ENCODE measurements around the gene PDSS2. TPM values are rescaled to one million over a fixed set of nuclear protein-coding genes. Genes with fewer than 3 reads are reported as not detected.

PDSS2 gene
- total RNA-seq, 2 experiments from 2014 or later, result 12.8 to 15.4 TPM

DNA sequence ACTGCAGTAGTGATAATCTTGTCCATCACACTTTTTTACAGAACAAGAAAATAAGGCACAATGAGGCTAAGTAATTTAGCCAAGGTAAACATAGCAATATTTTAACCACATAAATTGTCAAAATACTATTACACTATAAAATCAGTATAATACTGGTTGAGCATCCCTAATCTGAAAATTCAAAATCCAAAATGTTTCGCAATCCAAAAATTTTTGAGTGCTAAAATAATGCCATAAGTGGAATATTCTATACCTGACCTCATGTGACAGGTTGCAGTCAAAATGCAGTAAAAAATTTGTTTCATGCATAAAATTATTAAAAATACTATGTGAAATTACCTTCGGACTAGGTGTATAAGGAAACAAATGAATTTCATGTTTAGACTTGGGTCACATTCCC lies 101.5 kb downstream of the PDSS2 start:
- H3K9me3 Mint-ChIP-seq, result peaks cover 4% of the 10 kb centered on the region
- no peaks in the 10 kb centered on the region for H3K4me1 Mint-ChIP-seq
- POLR2A ChIA-PET, result no interaction called here
- DNase-seq (no peak), ATAC-seq (ENCODE audit: low read depth) (no peak)
- no peak overlapping the region for H3K27ac Mint-ChIP-seq
- peaks cover 13% of the 10 kb centered on the region for H3K36me3 Mint-ChIP-seq
- no peaks in the 10 kb centered on the region for H3K27me3 Mint-ChIP-seq
- H3K4me3 Mint-ChIP-seq, result no peak overlapping the region

DNA sequence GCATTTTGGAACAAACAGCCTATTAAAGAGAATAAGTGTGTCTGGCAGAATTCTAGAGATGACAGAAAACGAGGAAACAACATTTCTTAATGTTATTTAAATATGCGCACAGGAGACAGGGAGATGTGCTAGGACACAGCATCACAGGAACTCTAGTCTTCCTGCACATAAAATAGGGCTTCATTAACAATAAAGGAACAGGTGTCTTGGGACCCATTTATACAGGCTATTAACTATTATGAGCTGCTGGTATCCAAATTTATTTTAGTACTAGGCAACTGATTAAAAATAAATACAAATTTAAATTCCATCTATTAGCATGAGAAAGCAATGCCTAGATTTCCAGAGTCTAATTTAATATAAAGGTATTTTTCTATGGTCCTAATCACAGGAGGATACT lies 102.3 kb downstream of the PDSS2 start:
- Mint-ChIP-seq H3K27me3 (no peaks in the 10 kb centered on the region), H3K9me3 (no peaks in the 10 kb centered on the region), H3K36me3 (peaks cover 6% of the 10 kb centered on the region), H3K4me3 (no peak overlapping the region), H3K27ac (no peak overlapping the region), H3K4me1 (no peaks in the 10 kb centered on the region)
- DNase-seq (no peak), ATAC-seq (ENCODE audit: low read depth) (no peak)
- POLR2A ChIA-PET, result no interaction called here

DNA sequence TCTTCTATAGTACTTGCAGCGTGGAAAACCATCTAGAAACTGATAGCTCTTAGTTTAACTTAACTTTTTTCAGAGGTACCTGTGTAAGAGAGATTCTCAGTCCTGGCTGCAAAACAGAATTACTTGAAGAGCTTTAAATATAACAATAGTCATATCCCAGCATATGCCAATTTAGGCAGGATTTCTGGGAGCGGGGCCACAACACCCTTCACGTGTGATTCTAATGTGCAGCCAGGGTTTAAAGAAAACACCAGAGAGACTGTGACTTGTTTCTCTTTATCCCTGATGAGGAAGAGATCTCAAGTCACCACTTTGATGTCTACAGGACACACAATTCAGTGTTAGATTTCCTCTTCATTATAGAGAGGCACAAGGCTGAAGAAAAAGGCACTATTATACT lies 103.7 kb downstream of the PDSS2 start:
- no peaks in the 10 kb centered on the region for H3K9me3 Mint-ChIP-seq

GRCh38 chr6:107354451-107354850 lies 104.9 kb downstream of the PDSS2 start:
- Mint-ChIP-seq H3K4me1 (no peaks in the 10 kb centered on the region), H3K27me3 (no peaks in the 10 kb centered on the region), H3K9me3 (no peaks in the 10 kb centered on the region), H3K27ac (no peak overlapping the region), H3K4me3 (no peak overlapping the region), H3K36me3 (no peaks in the 10 kb centered on the region)
- DNase-seq, result no peak
- POLR2A ChIA-PET, result no interaction called here
- ATAC-seq (ENCODE audit: low read depth), result no peak

More for the DNA sequence above, 103.7 kb downstream of the PDSS2 start:
- POLR2A ChIA-PET, result no interaction called here
- DNase-seq (no peak), ATAC-seq (ENCODE audit: low read depth) (no peak)
- no peaks in the 10 kb centered on the region for H3K36me3 Mint-ChIP-seq
- no peak overlapping the region for H3K27ac Mint-ChIP-seq
- H3K27me3 Mint-ChIP-seq, result no peaks in the 10 kb centered on the region
- H3K4me1 Mint-ChIP-seq, result no peaks in the 10 kb centered on the region
- H3K4me3 Mint-ChIP-seq, result no peak overlapping the region

DNA sequence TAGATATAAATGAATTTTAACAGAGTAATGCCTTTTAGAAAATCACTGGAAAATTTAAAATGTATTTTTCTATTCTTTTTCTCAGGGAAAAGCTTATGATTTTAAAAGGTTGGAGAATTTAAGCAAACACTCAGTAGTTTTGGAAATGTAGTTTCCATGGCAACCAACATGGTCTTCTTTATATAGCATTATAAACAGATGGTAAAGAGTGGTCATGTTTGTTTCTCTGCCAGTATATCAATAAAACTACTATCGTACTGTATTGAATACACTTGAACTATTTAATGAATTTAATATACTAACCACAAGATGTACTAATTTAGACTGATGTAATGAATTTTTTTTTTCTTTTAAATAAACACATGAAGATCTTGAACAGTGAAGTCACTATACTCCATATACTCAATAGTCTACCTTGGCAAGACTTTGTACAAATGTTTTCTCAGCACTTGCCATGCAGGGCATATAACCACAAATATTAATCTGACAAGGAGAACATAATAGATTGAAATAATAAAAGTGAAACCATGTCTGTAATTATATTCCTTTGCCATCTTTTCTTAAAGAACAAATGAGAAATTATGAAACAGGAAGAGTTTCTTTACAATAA lies 105.5 kb downstream of the PDSS2 start:
- Mint-ChIP-seq H3K27me3 (no peaks in the 10 kb centered on the region), H3K4me3 (no peak overlapping the region), H3K36me3 (no peaks in the 10 kb centered on the region), H3K9me3 (no peaks in the 10 kb centered on the region), H3K27ac (no peak overlapping the region), H3K4me1 (no peaks in the 10 kb centered on the region)
- POLR2A ChIA-PET, result no interaction called here
- ATAC-seq (ENCODE audit: low read depth) (no peak), DNase-seq (no peak)

- Mint-ChIP-seq H3K4me1 (peaks cover 2% of the 10 kb centered on the region), H3K4me3 (no peak overlapping the region), H3K36me3 (no peaks in the 10 kb centered on the region), H3K27ac (no peak overlapping the region), H3K27me3 (no peaks in the 10 kb centered on the region), H3K9me3 (no peaks in the 10 kb centered on the region)
- DNase-seq, result no peak
- POLR2A ChIA-PET, result no interaction called here
- ATAC-seq (ENCODE audit: low read depth), result no peak
These were observed 111.1 kb downstream of the PDSS2 start for GRCh38 chr6:107348224-107348623.

- Mint-ChIP-seq H3K27ac (no peak overlapping the region), H3K4me1 (peaks cover 4% of the 10 kb centered on the region), H3K36me3 (peaks cover 2% of the 10 kb centered on the region), H3K9me3 (no peaks in the 10 kb centered on the region), H3K27me3 (no peaks in the 10 kb centered on the region), H3K4me3 (no peak overlapping the region)
- ATAC-seq (ENCODE audit: low read depth) (no peak), DNase-seq (no peak)
- POLR2A ChIA-PET, result no interaction called here
These were observed 114.0 kb downstream of the PDSS2 start for GRCh38 chr6:107345393-107345792.

GRCh38 chr6:107344981-107345380 lies 114.4 kb downstream of the PDSS2 start:
- ATAC-seq (ENCODE audit: low read depth) (no peak), DNase-seq (no peak)
- Mint-ChIP-seq H3K36me3 (peaks cover 2% of the 10 kb centered on the region), H3K27ac (no peak overlapping the region), H3K27me3 (no peaks in the 10 kb centered on the region), H3K9me3 (no peaks in the 10 kb centered on the region), H3K4me1 (peaks cover 4% of the 10 kb centered on the region), H3K4me3 (no peak overlapping the region)
- POLR2A ChIA-PET, result no interaction called here

- ATAC-seq (ENCODE audit: low read depth) (no peak), DNase-seq (no peak)
- POLR2A ChIA-PET, result no interaction called here
- H3K27ac Mint-ChIP-seq, result no peak overlapping the region
- no peaks in the 10 kb centered on the region for H3K27me3 Mint-ChIP-seq
- peaks cover 4% of the 10 kb centered on the region for H3K4me1 Mint-ChIP-seq
- peaks cover 2% of the 10 kb centered on the region for H3K36me3 Mint-ChIP-seq
- H3K9me3 Mint-ChIP-seq, result no peaks in the 10 kb centered on the region
- no peak overlapping the region for H3K4me3 Mint-ChIP-seq
These were observed 115.0 kb downstream of the PDSS2 start for GRCh38 chr6:107344383-107344782.

GRCh38 chr6:107342144-107342543 lies 117.2 kb downstream of the PDSS2 start:
- no peak overlapping the region for H3K4me3 Mint-ChIP-seq
- ATAC-seq (ENCODE audit: low read depth) (no peak), DNase-seq (no peak)
- POLR2A ChIA-PET, result interaction anchor here (0.6 kb wide), 1 partner anchor 58 kb away, joined by 4 read pairs; no protein-coding TSS in a partner anchor
- no peaks in the 10 kb centered on the region for H3K9me3 Mint-ChIP-seq
- H3K27ac Mint-ChIP-seq, result no peak overlapping the region
- H3K27me3 Mint-ChIP-seq, result no peaks in the 10 kb centered on the region
- peaks cover 4% of the 10 kb centered on the region for H3K4me1 Mint-ChIP-seq
- H3K36me3 Mint-ChIP-seq, result peaks cover 2% of the 10 kb centered on the region

- DNase-seq (no peak), ATAC-seq (ENCODE audit: low read depth) (no peak)
- H3K27me3 Mint-ChIP-seq, result no peaks in the 10 kb centered on the region
- H3K9me3 Mint-ChIP-seq, result no peaks in the 10 kb centered on the region
- H3K4me1 Mint-ChIP-seq, result peaks cover 6% of the 10 kb centered on the region
- no peak overlapping the region for H3K4me3 Mint-ChIP-seq
- H3K36me3 Mint-ChIP-seq, result peaks cover 2% of the 10 kb centered on the region
- H3K27ac Mint-ChIP-seq, result no peak overlapping the region
- POLR2A ChIA-PET, result no interaction called here
These were observed 118.5 kb downstream of the PDSS2 start for GRCh38 chr6:107340881-107341280.

GRCh38 chr6:107337191-107337741 lies 122.1 kb downstream of the PDSS2 start:
- ATAC-seq (ENCODE audit: low read depth), result no peak
- H3K27me3 Mint-ChIP-seq, result no peaks in the 10 kb centered on the region

DNA sequence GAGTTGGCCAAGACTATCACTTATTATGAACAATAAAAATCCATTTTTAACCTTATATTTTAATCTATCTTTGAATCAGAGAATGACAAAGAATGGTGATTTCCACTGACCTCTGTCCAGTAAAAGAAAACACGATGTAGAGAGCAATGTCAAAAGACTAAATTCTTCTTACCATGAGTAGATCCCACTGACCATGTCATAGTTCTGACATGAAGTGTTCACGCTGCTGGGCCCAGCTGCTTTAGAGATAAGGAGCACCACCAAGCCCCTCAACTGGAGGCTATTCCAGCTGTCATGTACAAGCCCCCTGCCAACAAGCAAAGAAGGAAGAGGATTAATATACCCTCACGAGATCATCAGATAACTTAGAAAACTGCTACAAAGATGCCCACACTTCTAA lies 125.3 kb downstream of the PDSS2 start:
- peaks cover 15% of the 10 kb centered on the region for H3K4me1 Mint-ChIP-seq
- DNase-seq, result no peak

More at GRCh38 chr6:107337191-107337741, 122.1 kb downstream of the PDSS2 start:
- no peak for DNase-seq
- H3K36me3 Mint-ChIP-seq, result peaks cover 15% of the 10 kb centered on the region
- POLR2A ChIA-PET, result no interaction called here
- H3K27ac Mint-ChIP-seq, result no peak overlapping the region
- H3K4me3 Mint-ChIP-seq, result no peak overlapping the region
- H3K4me1 Mint-ChIP-seq, result peaks cover 5% of the 10 kb centered on the region
- H3K9me3 Mint-ChIP-seq, result peaks cover 4% of the 10 kb centered on the region

GRCh38 chr6:107333491-107333890 lies 125.9 kb downstream of the PDSS2 start:
- no peak for ATAC-seq (ENCODE audit: low read depth)
- no peak overlapping the region for H3K4me3 Mint-ChIP-seq
- peaks cover 15% of the 10 kb centered on the region for H3K4me1 Mint-ChIP-seq
- no peak overlapping the region for H3K27ac Mint-ChIP-seq
- POLR2A ChIA-PET, result no interaction called here
- no peaks in the 10 kb centered on the region for H3K27me3 Mint-ChIP-seq
- peaks cover 4% of the 10 kb centered on the region for H3K9me3 Mint-ChIP-seq
- no peak for DNase-seq
- peaks cover 19% of the 10 kb centered on the region for H3K36me3 Mint-ChIP-seq

More for the DNA sequence above, 125.3 kb downstream of the PDSS2 start:
- POLR2A ChIA-PET, result no interaction called here
- no peaks in the 10 kb centered on the region for H3K27me3 Mint-ChIP-seq
- no peak overlapping the region for H3K4me3 Mint-ChIP-seq
- ATAC-seq (ENCODE audit: low read depth), result no peak
- no peak overlapping the region for H3K27ac Mint-ChIP-seq
- H3K36me3 Mint-ChIP-seq, result peaks cover 17% of the 10 kb centered on the region
- peaks cover 4% of the 10 kb centered on the region for H3K9me3 Mint-ChIP-seq
